ENCODE measurements around the gene IQSEC1.
A peak's percentile ranks its signal among the peaks of the same experiment; 100 is the strongest.

IQSEC1 gene

GRCh38 chr3:13085081-13085845, 12.0 kb upstream of the IQSEC1 start:
- no peak for DNase-seq

GRCh38 chr3:13083898-13084297, 10.7 kb upstream of the IQSEC1 start:
- no peak for DNase-seq

DNA sequence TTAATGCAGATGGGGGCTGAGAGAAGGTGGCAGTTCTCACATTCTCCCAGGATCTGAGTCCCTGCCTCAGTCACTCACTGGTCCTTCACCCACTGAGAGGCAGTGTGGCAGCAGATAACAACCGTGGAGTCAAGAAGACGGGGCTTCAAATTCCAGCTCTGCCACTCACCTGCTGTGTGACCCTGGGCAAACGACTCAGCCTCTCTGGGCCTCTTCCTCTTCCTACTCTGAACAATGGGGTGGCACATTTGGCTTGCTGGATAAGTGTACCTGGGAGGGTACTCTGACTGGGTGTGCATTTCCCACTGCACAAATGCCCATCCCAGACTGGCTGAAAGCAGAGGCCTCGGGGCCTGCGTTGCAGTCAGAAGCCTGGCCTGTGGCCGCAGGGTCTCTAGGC, 10.0 kb upstream of the IQSEC1 start:
- DNase-seq: no peak

- no peak for DNase-seq
Observed at GRCh38 chr3:13082677-13083076, 9.4 kb upstream of the IQSEC1 start.

GRCh38 chr3:13081603-13082360, 8.6 kb upstream of the IQSEC1 start:
- DNase-seq: no peak

- no peak for DNase-seq
Observed at GRCh38 chr3:13080591-13080990, 7.4 kb upstream of the IQSEC1 start.

DNA sequence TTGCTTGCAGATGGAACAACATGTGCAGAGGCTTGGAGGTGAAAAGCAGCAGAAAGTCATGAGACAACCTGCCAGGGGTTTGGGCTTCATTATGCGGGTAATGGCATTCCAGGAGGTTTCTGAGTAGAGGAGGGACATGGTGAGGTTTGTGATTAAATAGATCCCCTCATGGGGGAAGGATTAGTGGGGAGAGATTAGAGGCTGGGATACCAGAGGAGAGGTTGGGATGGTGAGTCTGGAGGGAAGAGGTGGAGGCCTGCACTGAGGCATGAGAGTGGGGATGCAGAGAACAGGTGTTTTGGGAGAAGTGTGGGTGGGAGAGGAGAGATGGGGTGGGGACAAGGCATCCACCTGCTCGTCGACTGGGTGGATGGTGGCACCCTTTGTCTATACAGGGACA, 6.8 kb upstream of the IQSEC1 start:
- no peak for DNase-seq

GRCh38 chr3:13079510-13079909, 6.3 kb upstream of the IQSEC1 start:
- DNase-seq: no peak

DNA sequence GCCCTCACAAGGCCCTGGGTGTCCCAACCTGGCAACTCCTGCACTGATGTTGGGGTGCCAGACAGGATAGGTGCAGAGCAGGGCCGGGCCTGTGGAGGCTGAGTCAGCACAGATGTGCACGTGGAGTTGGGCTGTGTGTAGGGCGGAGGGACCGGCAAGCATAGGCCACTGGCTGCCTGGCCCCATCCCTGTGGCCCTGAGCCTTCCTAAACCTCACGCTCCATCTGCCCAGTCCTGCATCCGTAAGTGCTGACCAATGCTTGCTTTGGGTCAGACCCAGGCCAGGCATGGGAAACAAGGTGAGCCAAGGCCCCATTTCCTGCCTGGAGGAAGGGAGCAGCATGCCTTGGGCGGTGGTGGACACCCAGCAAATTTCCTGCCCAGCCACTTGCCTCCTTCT, 5.8 kb upstream of the IQSEC1 start:
- DNase-seq: no peak

DNA sequence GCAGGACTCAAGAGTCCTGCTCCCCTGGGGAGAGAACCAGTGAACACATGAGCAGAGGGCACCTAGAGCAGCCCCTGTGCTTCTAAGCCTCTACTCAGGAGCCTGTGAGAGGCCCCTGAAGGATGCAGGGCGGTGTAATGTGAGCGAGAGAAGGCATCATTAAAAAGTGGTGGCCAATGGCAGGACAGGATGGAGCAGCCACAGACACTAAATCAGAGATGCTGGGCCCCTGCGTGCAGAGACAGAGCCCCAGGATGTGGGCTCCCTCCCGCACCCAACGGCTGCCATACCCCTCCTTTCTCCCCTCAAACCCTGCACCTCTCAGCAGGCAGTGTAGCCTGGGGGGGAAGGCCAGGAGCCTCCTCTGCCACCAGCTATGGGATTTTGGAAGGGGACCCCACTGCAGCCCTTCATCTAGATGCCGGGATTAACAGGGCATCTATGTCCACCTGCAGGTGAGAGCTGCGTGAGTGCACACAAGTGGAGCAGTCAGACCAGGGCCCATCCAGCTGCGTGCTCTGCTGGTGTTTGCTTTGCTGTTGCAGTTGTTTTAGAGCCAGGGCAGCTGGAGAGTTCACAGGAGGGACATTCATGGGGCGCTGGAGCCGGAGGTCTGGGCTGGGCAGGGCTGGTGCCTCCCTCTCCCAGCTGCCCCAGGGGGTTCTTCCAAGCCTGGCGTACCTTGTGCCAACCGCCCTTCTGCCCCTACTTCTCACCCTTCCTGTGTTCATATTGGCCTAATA, 5.1 kb upstream of the IQSEC1 start:
- no peak for DNase-seq

DNA sequence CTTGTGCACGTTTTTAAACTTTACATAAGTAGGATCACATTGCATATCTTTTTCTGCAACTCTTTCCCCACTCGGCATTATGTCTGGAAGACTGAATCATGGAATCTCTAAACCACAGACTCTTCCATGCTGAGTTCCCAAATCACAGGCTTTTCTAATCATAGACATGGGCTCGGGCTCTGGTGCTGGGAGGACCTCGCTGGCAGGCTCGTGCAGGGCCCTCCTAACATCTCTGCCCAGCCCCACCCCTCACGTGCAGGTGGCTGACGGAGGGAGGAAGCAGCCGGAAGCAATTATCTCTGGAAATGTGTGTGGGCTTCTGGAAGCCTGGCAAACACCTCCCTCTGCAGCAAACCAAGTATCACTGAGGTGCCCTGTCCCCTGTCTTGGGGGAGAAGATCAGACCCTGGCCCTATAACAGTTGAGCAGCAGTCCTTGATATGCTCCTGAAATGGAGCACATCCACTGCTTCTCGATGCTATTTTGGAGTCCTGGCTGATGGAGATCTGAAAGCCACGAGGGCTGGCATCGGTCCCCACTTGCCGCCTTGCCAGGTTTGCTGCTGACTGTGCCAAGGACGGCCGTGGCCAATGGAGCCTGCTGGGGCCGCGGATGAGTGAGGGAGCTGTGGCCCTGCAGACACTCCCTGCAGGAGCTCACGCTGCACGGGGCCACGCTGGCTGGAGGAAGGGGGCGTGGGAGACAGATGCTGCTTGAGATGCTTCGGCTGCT, 4.4 kb upstream of the IQSEC1 start:
- no peak for DNase-seq

DNA sequence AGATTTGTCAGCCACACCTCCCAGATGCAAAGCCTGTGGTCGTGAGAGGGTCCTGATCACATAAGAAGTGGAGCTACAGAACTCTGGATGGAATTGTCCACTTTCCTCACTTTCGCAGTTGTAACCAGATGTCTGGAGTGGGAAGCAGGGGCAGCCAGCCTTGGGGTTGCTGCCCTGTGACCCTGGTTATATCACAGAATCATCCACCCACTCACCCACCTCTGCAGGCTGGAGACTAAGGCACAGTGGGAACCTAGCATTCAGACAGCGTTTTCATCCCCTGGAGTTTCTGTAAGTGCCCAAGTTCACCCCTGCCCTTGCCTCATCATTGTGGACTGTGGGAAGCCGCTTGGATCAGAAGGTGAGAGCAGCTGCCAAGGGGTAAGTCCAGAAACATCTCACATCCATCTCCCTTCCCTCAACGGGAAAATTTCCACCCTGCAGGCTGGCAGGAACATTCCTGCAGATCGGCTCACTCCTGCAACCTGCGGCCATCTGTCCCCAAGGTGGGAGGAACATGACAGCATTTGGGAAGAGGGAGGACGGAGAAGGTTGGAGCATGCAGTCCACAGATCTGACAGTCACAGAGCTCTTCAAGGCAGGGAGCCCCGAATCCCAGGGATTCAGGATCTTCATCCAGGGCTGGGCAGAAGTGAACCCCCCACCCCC, 2.9 kb upstream of the IQSEC1 start:
- no peak for DNase-seq

DNA sequence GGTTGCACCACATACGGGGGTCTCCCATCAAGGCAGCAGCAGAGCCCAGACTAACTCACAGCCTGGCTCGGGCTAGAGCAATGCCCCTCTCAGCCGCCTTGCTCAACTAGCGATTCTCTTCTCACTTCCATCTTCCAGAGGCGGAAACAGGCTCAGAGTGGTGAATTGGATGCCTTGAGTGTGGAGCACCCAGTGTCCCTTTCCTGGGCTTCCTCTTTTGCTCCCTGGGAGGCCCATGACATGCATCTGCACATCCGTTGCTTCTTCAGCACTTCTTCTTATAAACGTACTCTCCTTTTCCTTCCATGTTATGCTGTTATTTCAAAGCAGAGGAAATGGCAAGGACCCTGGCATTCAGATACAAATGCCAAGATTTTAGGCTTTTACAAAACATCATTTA, 2.1 kb upstream of the IQSEC1 start:
- no peak for DNase-seq

- no peak for DNase-seq
Observed at GRCh38 chr3:13074006-13074375, 762 bp upstream of the IQSEC1 start.

DNA sequence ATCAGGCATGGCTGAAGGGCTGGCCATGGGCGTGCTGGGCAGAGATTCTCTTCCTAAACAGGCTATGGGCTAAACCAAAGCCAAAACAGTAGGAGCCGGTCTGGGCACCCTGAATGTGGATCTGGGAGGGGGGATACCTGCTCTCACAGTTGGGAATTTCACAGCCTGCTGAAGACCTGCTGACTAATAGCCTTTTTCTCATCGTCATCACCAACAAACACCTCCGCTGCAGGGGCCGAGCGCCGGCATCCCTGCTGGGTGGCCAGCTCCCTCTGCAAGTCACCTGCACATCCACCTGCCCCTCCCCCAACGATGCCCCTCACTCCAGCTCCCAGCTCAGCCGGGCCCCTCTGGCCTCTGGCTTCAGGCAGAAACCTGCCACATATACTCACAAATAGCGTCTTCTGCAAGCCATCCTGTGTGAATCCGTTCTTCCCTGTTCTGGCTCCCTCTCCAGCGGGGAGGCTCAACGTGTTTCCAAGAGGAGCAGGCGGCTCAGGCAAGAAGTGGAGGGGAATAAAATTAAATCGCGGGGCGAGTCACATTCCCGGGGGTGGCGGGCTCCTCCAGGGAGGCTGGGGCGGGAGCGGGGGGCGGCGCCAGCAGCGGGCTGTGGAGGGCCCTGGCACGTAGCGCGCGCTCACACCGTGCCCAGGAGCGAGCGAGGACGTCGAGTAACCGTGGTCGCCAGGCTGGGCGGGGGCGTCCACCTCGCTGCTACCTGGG, 466 bp downstream of the IQSEC1 start:
- DNase-seq: no peak

DNA sequence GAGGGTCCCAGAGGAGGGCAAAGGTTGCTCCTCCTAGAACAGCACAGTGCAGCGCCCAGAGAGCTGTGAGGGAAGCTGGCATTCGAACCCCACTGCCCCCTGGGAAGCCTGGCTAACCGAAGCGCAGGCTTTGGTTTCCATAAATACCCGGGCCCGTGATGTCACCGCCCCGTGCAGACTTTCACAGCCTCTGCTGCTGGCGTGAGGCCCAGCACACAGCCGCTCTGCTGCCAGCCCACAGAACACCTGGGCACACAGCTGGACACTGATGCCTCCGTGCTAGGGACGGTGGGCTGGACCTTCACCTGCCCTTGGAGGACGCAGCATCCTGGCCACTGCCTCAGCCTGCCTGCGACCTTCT, 1.0 kb downstream of the IQSEC1 start:
- no peak for DNase-seq

GRCh38 chr3:13071695-13072094, 1.5 kb downstream of the IQSEC1 start:
- DNase-seq: no peak

- DNase-seq: no peak
Observed at GRCh38 chr3:13070391-13071070, 2.7 kb downstream of the IQSEC1 start.

DNA sequence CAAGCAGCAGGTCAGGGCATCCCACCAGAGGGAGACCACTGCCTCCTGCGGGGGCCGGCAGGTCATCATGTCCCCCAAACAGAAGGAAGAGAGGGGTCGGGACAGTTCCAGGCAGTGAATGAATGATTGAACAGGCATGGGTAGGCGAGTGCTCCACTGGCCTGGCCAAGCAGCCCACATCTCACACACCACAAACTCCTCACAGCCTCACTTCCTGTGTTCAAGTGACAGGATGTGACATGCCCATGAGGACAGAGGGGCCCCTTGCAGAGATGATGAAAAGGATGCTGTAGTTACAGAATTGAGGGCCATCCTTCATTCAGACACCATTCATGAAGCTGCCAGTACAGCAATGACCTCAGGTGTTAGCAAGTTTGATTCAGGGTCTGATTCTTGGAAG, 3.7 kb downstream of the IQSEC1 start:
- DNase-seq: peak; percentile 52

DNA sequence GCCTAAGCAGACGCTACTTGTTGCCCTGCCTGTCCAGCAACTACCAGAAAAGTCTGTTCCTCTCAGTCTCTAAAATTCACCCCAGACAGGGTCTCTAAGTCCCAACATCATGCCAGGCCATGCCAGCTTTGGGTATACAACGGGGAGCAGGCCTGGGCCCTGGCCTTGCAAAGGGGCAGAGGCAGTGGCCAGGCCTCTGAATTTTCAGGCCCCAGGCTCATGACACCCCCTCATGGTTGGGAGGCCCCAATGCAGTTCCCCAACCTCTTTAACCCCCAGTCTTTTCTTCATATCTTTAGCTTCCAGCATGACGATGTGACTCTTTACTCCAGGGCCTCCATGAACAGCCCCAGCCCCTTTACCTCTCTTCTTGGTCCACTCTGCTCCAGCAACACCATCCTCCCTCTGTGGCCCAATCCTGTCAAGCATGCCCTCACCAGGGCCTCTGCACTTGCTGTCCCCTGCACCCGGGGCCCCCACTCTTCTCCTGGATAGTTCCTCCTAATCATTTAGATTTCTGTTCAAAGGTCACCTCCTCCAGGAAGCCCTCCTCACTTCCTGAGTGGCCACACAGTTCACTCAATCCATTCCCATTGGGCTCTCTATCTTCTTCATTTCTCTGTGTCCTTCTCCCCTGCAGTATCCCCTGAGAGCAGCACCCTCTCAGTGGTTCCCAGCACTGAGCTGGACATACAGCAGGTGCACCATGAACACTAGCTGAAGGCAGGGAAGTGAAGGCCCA, 4.8 kb downstream of the IQSEC1 start:
- no peak for DNase-seq

GRCh38 chr3:13067778-13068177, 5.5 kb downstream of the IQSEC1 start:
- DNase-seq: no peak
